Colonic mucosa (tissue), 4 donors: Measurements from ENCODE around the gene NUDT16. TPM values are rescaled to one million over a fixed set of nuclear protein-coding genes. Genes with fewer than 3 reads are reported as not detected.
A peak's percentile ranks its signal among the peaks of the same experiment; 100 is the strongest.

Experiments
- DNase-seq: peaks from one replicate; pipeline ENCODE4 v3.0.0-alpha.2; 2020
- H3K27ac ChIP-seq: fragments of 200-600 bp; one replicate; pipeline ENCODE4 v1.8.0; 2021
- H3K27me3 ChIP-seq: fragments of 200-600 bp; one replicate; pipeline ENCODE4 v1.8.0; 2021
- H3K36me3 ChIP-seq: fragments of 200-600 bp; one replicate; pipeline ENCODE4 v1.8.0; 2021
- H3K4me1 ChIP-seq: fragments of 200-600 bp; one replicate; pipeline ENCODE4 v1.8.0; 2021; ENCODE audit warnings: mild to moderate bottlenecking
- H3K4me3 ChIP-seq: fragments of 200-600 bp; one replicate; pipeline ENCODE4 v1.8.0; 2021
- H3K9ac ChIP-seq, 2 donors: one replicate each; pipeline ENCODE4 v1.7.0; 2013; ENCODE audit warnings: control low read depth in 2 of 2, low read depth in 2 of 2, low read length in 2 of 2
- H3K9me3 ChIP-seq: fragments of 200-600 bp; one replicate; pipeline ENCODE4 v1.8.0; 2021
- CTCF ChIP-seq: fragments of 200-600 bp; IDR thresholded peaks from one replicate; pipeline ENCODE4 v1.8.0; 2022; ENCODE audit warnings: antibody characterized with exemption, mild to moderate bottlenecking
- intact Hi-C: fragments of 100-400 bp; cut with DNase I; formaldehyde crosslinking; loops from one replicate; pipeline ENCODE4 v1.14.1; 2022
- total RNA-seq, 2 donors: library from RNA; stranded (reverse); fragmentation: NEBNext Ultra II Directional in 1 of 2; extraction: Animal tissue kit (Norgen Biotek cat#: 25700) in 1 of 2; gene quantifications; one replicate each; pipeline ENCODE4 v1.2.1, GENCODE V29; 2021
- donor health status: healthy.
- donor health status: DM: no; HTN: no; CAD: no.
- donor health status: DM: no; HTN: no; CAD: no.

NUDT16 gene
- total RNA-seq, 2 donors from 2014 or later: 37.7 to 39.4 TPM

GRCh38 chr3:131387796-131388489 lies 6.4 kb downstream of the NUDT16 start:
- H3K4me3 ChIP-seq: no peak overlapping the region
- H3K27ac ChIP-seq: peak overlapping the region; percentile 68
- H3K4me1 ChIP-seq: peaks cover 12% of the 10 kb centered on the region
- H3K9ac ChIP-seq: no peak overlapping the region
- H3K9me3 ChIP-seq: no peaks in the 10 kb centered on the region
- H3K36me3 ChIP-seq: no peaks in the 10 kb centered on the region
- TF ChIP-seq CTCF: no peak
- intact Hi-C loops: loop anchor here (5.0 kb wide), 1 partner anchor 114 kb away; the partner anchor contains the start of gene MRPL3
- no peak for DNase-seq
- no peaks in the 10 kb centered on the region for H3K27me3 ChIP-seq

- H3K27ac ChIP-seq: no peak overlapping the region
- H3K36me3 ChIP-seq: no peaks in the 10 kb centered on the region
- intact Hi-C loops: loop anchor here (5.0 kb wide), 1 partner anchor 114 kb away; the partner anchor contains the start of gene MRPL3
Measured at GRCh38 chr3:131388490-131388799, 6.9 kb downstream of the NUDT16 start.

GRCh38 chr3:131390331-131390730 lies 8.8 kb downstream of the NUDT16 start:
- H3K9me3 ChIP-seq: no peaks in the 10 kb centered on the region
- intact Hi-C loops: no loop called here
- H3K4me3 ChIP-seq: no peak overlapping the region
- H3K9ac ChIP-seq: no peak overlapping the region
- peaks cover 10% of the 10 kb centered on the region for H3K4me1 ChIP-seq
- H3K27me3 ChIP-seq: no peaks in the 10 kb centered on the region
- no peaks in the 10 kb centered on the region for H3K36me3 ChIP-seq
- DNase-seq: no peak
- TF ChIP-seq CTCF: no peak
- H3K27ac ChIP-seq: no peak overlapping the region

More at GRCh38 chr3:131388490-131388799, 6.9 kb downstream of the NUDT16 start:
- DNase-seq: no peak
- peaks cover 12% of the 10 kb centered on the region for H3K4me1 ChIP-seq
- no peaks in the 10 kb centered on the region for H3K9me3 ChIP-seq
- TF ChIP-seq CTCF: no peak
- no peak overlapping the region for H3K4me3 ChIP-seq
- H3K27me3 ChIP-seq: no peaks in the 10 kb centered on the region
- no peak overlapping the region for H3K9ac ChIP-seq

GRCh38 chr3:131393051-131393450 lies 11.5 kb downstream of the NUDT16 start:
- Histone ChIP-seq H3K9me3 (no peaks in the 10 kb centered on the region), H3K4me1 (no peaks in the 10 kb centered on the region), H3K9ac (no peak overlapping the region), H3K36me3 (no peaks in the 10 kb centered on the region), H3K27ac (no peak overlapping the region), H3K27me3 (no peaks in the 10 kb centered on the region), H3K4me3 (no peak overlapping the region)
- no peak for TF ChIP-seq CTCF
- intact Hi-C loops: no loop called here
- DNase-seq: no peak

GRCh38 chr3:131393868-131394267 lies 12.3 kb downstream of the NUDT16 start:
- no peak overlapping the region for H3K9ac ChIP-seq
- H3K27ac ChIP-seq: no peak overlapping the region
- no peak for TF ChIP-seq CTCF
- intact Hi-C loops: no loop called here
- H3K4me1 ChIP-seq: no peaks in the 10 kb centered on the region
- no peak for DNase-seq
- no peak overlapping the region for H3K4me3 ChIP-seq
- H3K36me3 ChIP-seq: no peaks in the 10 kb centered on the region
- H3K9me3 ChIP-seq: no peaks in the 10 kb centered on the region
- H3K27me3 ChIP-seq: no peaks in the 10 kb centered on the region
